ENCODE measurements around the gene NAA20.

Gene NAA20
- 13.1 to 15.4 reads per million in 2 donors for total RNA-seq

- DNase-seq = peak; percentile 82 to 91 (median 86)
Measured at GRCh38 chr20:20017001-20017843, at the start of gene NAA20. NAA20 (plus strand) TSS chr20:20017362; CDS start chr20:20017397, 35 bp downstream.

- no peak for DNase-seq
Measured at GRCh38 chr20:19967445-19967844, 49.7 kb upstream of the NAA20 start.

GRCh38 chr20:19968028-19968427 lies 49.1 kb upstream of the NAA20 start:
- no peak for DNase-seq

- peak in 2 of 5 experiments; percentile 2 to 36 for DNase-seq
Measured at GRCh38 chr20:19968466-19969073, 48.6 kb upstream of the NAA20 start.

GRCh38 chr20:19969106-19969505 lies 48.1 kb upstream of the NAA20 start:
- no peak for DNase-seq

GRCh38 chr20:19969507-19970255 lies 47.5 kb upstream of the NAA20 start:
- DNase-seq = no peak

GRCh38 chr20:19970256-19970765 lies 46.9 kb upstream of the NAA20 start:
- DNase-seq = no peak

GRCh38 chr20:19971116-19971515 lies 46.0 kb upstream of the NAA20 start:
- no peak for DNase-seq

- DNase-seq = no peak
Measured at GRCh38 chr20:19973961-19974629, 43.1 kb upstream of the NAA20 start.

- DNase-seq = no peak
Measured at GRCh38 chr20:19974630-19975435, 42.3 kb upstream of the NAA20 start.

GRCh38 chr20:19975436-19975799 lies 41.7 kb upstream of the NAA20 start:
- DNase-seq = no peak

GRCh38 chr20:19975901-19976300 lies 41.3 kb upstream of the NAA20 start:
- no peak for DNase-seq

GRCh38 chr20:19976595-19977372 lies 40.4 kb upstream of the NAA20 start:
- peak in 1 of 5 experiments; percentile 19 for DNase-seq

GRCh38 chr20:19977373-19977770 lies 39.8 kb upstream of the NAA20 start:
- DNase-seq = no peak

GRCh38 chr20:19978511-19979210 lies 38.5 kb upstream of the NAA20 start:
- DNase-seq = no peak

GRCh38 chr20:19981031-19981451 lies 36.1 kb upstream of the NAA20 start:
- no peak for DNase-seq

GRCh38 chr20:19986419-19986818 lies 30.7 kb upstream of the NAA20 start:
- no peak for DNase-seq

GRCh38 chr20:19987046-19987445 lies 30.1 kb upstream of the NAA20 start:
- DNase-seq = no peak

GRCh38 chr20:19990850-19991249 lies 26.3 kb upstream of the NAA20 start:
- no peak for DNase-seq

GRCh38 chr20:19991308-19991707 lies 25.9 kb upstream of the NAA20 start:
- no peak for DNase-seq

All from T-helper 2 cell (primary cell).